ENCODE data around the gene HCN2. TPM values are rescaled to one million over a fixed set of nuclear protein-coding genes. Genes with fewer than 3 reads are reported as not detected.
A peak's percentile ranks its signal among the peaks of the same experiment; 100 is the strongest.

The HCN2 gene
- total RNA-seq, 2 experiments from 2014 or later: 2.1 TPM

DNA sequence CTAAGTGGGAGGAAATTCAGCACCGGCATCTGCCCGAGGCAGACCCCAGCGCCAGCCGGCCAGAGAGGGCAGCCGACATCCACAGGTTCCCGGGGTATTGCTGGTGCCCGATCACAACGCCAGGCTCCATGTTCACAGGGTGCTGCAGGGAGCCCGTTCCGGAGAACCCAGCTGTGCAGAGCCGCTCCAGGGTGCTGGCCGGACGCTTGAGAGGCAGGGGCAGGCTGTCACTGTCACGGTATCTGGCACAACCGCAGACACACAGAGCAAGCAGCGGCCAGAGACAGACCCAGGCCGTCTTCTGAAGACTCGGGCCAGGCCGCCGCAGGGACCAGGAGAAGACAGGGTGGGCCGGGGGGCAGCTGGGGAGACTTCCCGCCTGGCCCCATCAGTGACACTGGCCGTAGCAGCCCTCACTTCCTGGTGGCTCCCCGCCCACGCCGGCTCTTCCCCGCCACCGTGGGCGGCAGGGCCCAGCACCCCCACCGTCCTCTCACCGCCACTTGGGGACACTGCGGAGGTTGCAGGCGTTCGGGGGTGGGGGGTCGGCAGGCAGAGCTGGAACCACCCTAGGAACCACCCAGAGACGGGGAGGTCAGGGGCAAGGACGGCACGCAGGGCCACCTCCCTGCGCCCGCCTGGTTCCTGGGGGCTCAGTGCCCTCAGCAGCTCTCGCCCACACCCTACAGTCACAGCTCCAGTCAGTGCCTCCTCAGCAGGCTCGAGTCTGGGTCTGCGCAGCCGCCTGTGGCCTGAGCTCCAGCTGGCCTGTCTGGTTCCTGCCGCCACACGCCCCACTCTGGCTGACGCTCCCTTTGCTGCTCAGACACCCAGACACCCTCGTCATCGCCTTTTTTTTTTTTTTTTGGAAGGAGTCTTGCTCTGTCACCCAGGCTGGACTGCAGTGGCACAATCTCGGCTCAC lies 69.5 kb downstream of the HCN2 start:
- H3K9me3 ChIP-seq (ENCODE audit: control insufficient read depth in 1 of 2, insufficient read depth in 1 of 2, low read length in 2 of 2): no peaks in the 10 kb centered on the region
- no peaks in the 10 kb centered on the region for H3K27me3 ChIP-seq (ENCODE audit: control insufficient read depth in 1 of 2, insufficient read depth in 2 of 2, low read length in 2 of 2)
- POLR2A ChIA-PET: interaction anchor here (2.7 kb wide), 1 partner anchor 19 kb away, joined by 7 read pairs; the partner anchor contains the start of gene FGF22
- DNase-seq: peak in 11 of 14 experiments; percentile 23 to 89 (median 55)
- H3K4me1 ChIP-seq (ENCODE audit: insufficient read depth, low read length): peaks cover 82% of the 10 kb centered on the region
- TF ChIP-seq, protein P1, sequence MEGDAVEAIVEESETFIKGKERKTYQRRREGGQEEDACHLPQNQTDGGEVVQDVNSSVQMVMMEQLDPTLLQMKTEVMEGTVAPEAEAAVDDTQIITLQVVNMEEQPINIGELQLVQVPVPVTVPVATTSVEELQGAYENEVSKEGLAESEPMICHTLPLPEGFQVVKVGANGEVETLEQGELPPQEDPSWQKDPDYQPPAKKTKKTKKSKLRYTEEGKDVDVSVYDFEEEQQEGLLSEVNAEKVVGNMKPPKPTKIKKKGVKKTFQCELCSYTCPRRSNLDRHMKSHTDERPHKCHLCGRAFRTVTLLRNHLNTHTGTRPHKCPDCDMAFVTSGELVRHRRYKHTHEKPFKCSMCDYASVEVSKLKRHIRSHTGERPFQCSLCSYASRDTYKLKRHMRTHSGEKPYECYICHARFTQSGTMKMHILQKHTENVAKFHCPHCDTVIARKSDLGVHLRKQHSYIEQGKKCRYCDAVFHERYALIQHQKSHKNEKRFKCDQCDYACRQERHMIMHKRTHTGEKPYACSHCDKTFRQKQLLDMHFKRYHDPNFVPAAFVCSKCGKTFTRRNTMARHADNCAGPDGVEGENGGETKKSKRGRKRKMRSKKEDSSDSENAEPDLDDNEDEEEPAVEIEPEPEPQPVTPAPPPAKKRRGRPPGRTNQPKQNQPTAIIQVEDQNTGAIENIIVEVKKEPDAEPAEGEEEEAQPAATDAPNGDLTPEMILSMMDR (IDR thresholded peaks at IDR 0.05): no peak
- peak overlapping the region; percentile 92 to 97 for H3K27ac ChIP-seq (ENCODE audit: low read depth in 1 of 2, low read length in 2 of 2)
- Mint-ChIP-seq H3K27ac (peak overlapping the region; percentile 97), H3K36me3 (ENCODE audit: low read depth) (peaks cover 50% of the 10 kb centered on the region), H3K27me3 (no peaks in the 10 kb centered on the region), H3K9me3 (no peaks in the 10 kb centered on the region), H3K4me3 (peak overlapping the region; percentile 97), H3K4me1 (ENCODE audit: low read depth) (peaks cover 57% of the 10 kb centered on the region)
- peaks cover 34% of the 10 kb centered on the region for H3K36me3 ChIP-seq (ENCODE audit: insufficient read depth, low read length)
- peak overlapping the region; percentile 97 for H3K4me3 ChIP-seq (ENCODE audit: low read length)
- intact Hi-C loops (cut with DNase I, micrococcal nuclease): no loop called here
- CTCF ChIA-PET: interaction anchor here (1.4 to 2.3 kb wide), 2 partner anchors 18 to 21 kb away, joined by 6 to 17 read pairs; no protein-coding TSS in a partner anchor
- ATAC-seq (ENCODE audit: poor library complexity): peak; percentile 12

DNA sequence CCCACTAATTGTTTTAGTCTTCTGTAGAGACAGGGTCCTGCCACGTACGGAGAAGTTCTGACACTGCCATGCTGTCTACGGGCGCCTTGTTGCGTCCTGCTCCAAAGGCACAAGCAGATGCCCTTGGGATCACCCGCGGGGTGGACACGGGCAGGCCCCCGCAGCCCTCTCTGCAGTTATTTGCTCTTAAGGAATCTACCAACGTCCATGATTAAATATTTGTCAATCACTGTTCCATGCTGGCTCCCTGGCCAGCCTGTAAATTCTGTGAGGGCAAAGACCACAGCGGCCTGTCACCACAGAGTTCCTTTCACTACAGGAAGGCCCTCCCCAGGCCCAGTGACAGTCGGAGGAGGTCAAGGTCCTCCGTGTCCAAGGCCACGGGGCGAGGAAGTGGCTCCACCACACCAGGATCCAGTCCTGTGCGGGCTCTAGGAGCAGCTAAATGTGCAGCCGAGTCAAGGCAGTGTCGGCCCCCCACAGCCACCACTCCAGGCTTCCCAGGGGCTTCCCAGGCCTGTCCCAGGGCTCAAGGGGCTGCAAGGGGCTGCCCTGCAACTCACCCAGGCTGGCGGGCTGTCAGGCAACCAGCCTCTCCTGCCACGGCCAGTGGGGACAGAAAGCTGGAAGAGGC lies 71.2 kb downstream of the HCN2 start:
- H3K4me3 Mint-ChIP-seq: peak overlapping the region; percentile 97
- peak overlapping the region; percentile 97 for H3K27ac Mint-ChIP-seq
- Histone ChIP-seq H3K9me3 (ENCODE audit: control insufficient read depth in 1 of 2, insufficient read depth in 1 of 2, low read length in 2 of 2) (no peaks in the 10 kb centered on the region), H3K27ac (ENCODE audit: low read depth in 1 of 2, low read length in 2 of 2) (peak overlapping the region; percentile 92 to 97), H3K36me3 (ENCODE audit: insufficient read depth, low read length) (peaks cover 27% of the 10 kb centered on the region), H3K27me3 (ENCODE audit: control insufficient read depth in 1 of 2, insufficient read depth in 2 of 2, low read length in 2 of 2) (no peaks in the 10 kb centered on the region), H3K4me1 (ENCODE audit: insufficient read depth, low read length) (peaks cover 81% of the 10 kb centered on the region), H3K4me3 (ENCODE audit: low read length) (peak overlapping the region; percentile 97)
- H3K4me1 Mint-ChIP-seq (ENCODE audit: low read depth): peaks cover 51% of the 10 kb centered on the region
- DNase-seq (peak in 1 of 14 experiments; percentile 32), ATAC-seq (ENCODE audit: poor library complexity) (no peak)
- H3K36me3 Mint-ChIP-seq (ENCODE audit: low read depth): peaks cover 38% of the 10 kb centered on the region
- H3K27me3 Mint-ChIP-seq: no peaks in the 10 kb centered on the region
- H3K9me3 Mint-ChIP-seq: no peaks in the 10 kb centered on the region
- CTCF ChIA-PET: interaction anchor here (1.0 to 2.3 kb wide), 7 partner anchors 19 to 150 kb away, joined by 3 to 17 read pairs (median 6); no protein-coding TSS in a partner anchor
- TF ChIP-seq, protein P1 (IDR thresholded peaks at IDR 0.05): no peak
- POLR2A ChIA-PET: interaction anchor here (0.6 to 2.7 kb wide), 16 partner anchors 8 to 608 kb away, joined by 3 to 19 read pairs (median 4); partner anchors contain the start of genes CDC34, CIRBP, FGF22 and POLRMT
- intact Hi-C loops (cut with DNase I, micrococcal nuclease): loop anchor here (1.0 to 5.0 kb wide), 4 partner anchors 22 to 136 kb away; partner anchors contain the start of genes BSG (in 1 of the 2), FGF22 (in 1 of the 2), HCN2 (in 1 of the 2) and PTBP1 (in 1 of the 2)

Data from CD4-positive, alpha-beta T cell (primary cell).